PC-9 (cell line): Measurements from ENCODE around the gene TSPAN32. TPM values are rescaled to one million over a fixed set of nuclear protein-coding genes. Genes with fewer than 3 reads are reported as not detected.

Experiments
- BruUV-seq: library from RNA; stranded (reverse); fragments of 400-500 nt; replicated peaks from 2 replicates; lab custom pipeline; 2021; lab: Mats Ljungman, UMichigan
- CTCF ChIA-PET: fragments of 300-600 bp; sonication (Branson Sonifier 250); formaldehyde crosslinking; loops from one replicate; lab custom pipeline; 2022; ENCODE audit warnings: antibody characterized with exemption; lab: Charles Lee
- POLR2A ChIA-PET: fragments of 300-600 bp; sonication (Branson Sonifier 250); formaldehyde crosslinking; loops from one replicate; lab custom pipeline; 2022; ENCODE audit warnings: antibody characterized with exemption; ENCODE audit not compliant: unreplicated experiment; lab: Charles Lee
- DNase-seq, 2 experiments: peaks; one replicate each; pipeline versions ENCODE4 v3.0.0 to v3.0.0-alpha.2; 2015 to 2022; ENCODE audit warnings: mixed read lengths in 1 of 2
- H2AFZ ChIP-seq: fragments of 200-600 bp; sonication (generic); 2 replicates; pipeline ENCODE4 v1.8.1; 2017; ENCODE audit warnings: antibody characterized with exemption
- H3F3A ChIP-seq: fragments of 200-600 bp; sonication (generic); 2 replicates; pipeline ENCODE4 v1.8.1; 2017; ENCODE audit warnings: antibody characterized with exemption, mild to moderate bottlenecking, low read depth; ENCODE audit not compliant: insufficient read depth
- H3K27ac ChIP-seq: fragments of 200-600 bp; sonication (generic); 2 replicates; pipeline ENCODE4 v1.6.1; 2016; ENCODE audit warnings: mixed run types
- H3K27me3 ChIP-seq: fragments of 200-600 bp; sonication (generic); 2 replicates; pipeline ENCODE4 v1.6.1; 2016; ENCODE audit warnings: low read depth, mixed run types; ENCODE audit not compliant: insufficient read depth
- H3K36me3 ChIP-seq: fragments of 200-600 bp; sonication (generic); 2 replicates; pipeline ENCODE4 v1.6.1; 2016; ENCODE audit warnings: low read depth, mixed run types
- H3K4me1 ChIP-seq: fragments of 200-600 bp; sonication (generic); replicated peaks from 2 replicates; pipeline ENCODE4 v1.6.1; 2016; ENCODE audit warnings: mixed run types; ENCODE audit not compliant: insufficient read depth
- H3K4me2 ChIP-seq: fragments of 200-600 bp; sonication (generic); 2 replicates; pipeline ENCODE4 v1.6.1; 2017; ENCODE audit warnings: mixed run types
- H3K4me3 ChIP-seq: fragments of 200-600 bp; sonication (generic); 2 replicates; pipeline ENCODE4 v1.6.1; 2016; ENCODE audit warnings: mixed run types
- H3K79me2 ChIP-seq: fragments of 200-600 bp; sonication (generic); 2 replicates; pipeline ENCODE4 v1.6.1; 2017; ENCODE audit warnings: low read depth, mixed run types
- H3K9me2 ChIP-seq: fragments of 200-600 bp; sonication (generic); 2 replicates; pipeline ENCODE4 v1.8.1; 2017; ENCODE audit warnings: mild to moderate bottlenecking; ENCODE audit not compliant: insufficient read depth
- H3K9me3 ChIP-seq: fragments of 200-600 bp; sonication (generic); 2 replicates; pipeline ENCODE4 v1.8.1; 2016; ENCODE audit warnings: low read depth; ENCODE audit not compliant: insufficient read depth
- H4K20me1 ChIP-seq: fragments of 200-600 bp; sonication (generic); 2 replicates; pipeline ENCODE4 v1.8.1; 2017; ENCODE audit not compliant: insufficient read depth
- CTCF ChIP-seq: fragments of 200-600 bp; sonication (generic); conservative IDR thresholded peaks from 2 replicates; pipeline ENCODE4 v1.6.1; 2017; ENCODE audit warnings: mixed run types, antibody characterized with exemption, mild to moderate bottlenecking, moderate library complexity
- EZH2 ChIP-seq: fragments of 200-600 bp; sonication (generic); IDR thresholded peaks from 2 replicates; pipeline ENCODE4 v1.8.0; 2017; ENCODE audit warnings: antibody characterized with exemption, low read depth
- intact Hi-C: fragments of 100-400 bp; cut with micrococcal nuclease; formaldehyde crosslinking; loops from one replicate; pipeline ENCODE4 v1.10.0; 2022; ENCODE audit not compliant: unreplicated experiment
- total RNA-seq: library from RNA; stranded (reverse); gene quantifications from 2 replicates; pipeline ENCODE4 v1.2.3, GENCODE V29; 2021

TSPAN32 gene
- total RNA-seq, 1 experiment from 2014 or later: not detected

DNA sequence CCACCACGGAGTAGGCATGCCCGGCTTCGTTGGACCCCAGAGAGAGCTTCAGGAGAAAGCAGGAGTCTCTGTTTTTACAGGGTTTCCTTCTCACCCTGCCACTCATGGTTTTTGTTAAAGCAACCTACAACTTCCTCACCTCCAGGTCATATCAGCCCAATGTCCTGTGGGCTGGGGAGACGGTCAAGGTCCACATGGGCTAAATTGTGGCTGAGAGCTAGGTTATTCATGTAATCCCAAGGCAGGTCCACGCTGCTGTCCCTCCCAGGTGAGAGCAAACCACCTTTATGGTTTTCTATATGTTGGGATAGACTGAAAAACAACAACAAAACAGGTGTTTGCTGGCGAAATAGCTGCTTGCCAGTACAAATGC, 19.5 kb downstream of the TSPAN32 start:
- BruUV-seq: no TSS peak
- no peaks in the 10 kb centered on the region for H3K4me1 ChIP-seq
- no peak overlapping the region for H3K4me2 ChIP-seq
- ChIA-PET POLR2A (no interaction called here), CTCF (no interaction called here)
- peaks cover 4% of the 10 kb centered on the region; the same call in 1 of the 2 replicates for H3F3A ChIP-seq
- no peaks in the 10 kb centered on the region for H3K9me2 ChIP-seq
- H3K4me3 ChIP-seq: no peak overlapping the region
- H3K36me3 ChIP-seq: no peaks in the 10 kb centered on the region
- no peaks in the 10 kb centered on the region for H3K79me2 ChIP-seq
- no peak for DNase-seq
- no peak overlapping the region for H3K27ac ChIP-seq
- H4K20me1 ChIP-seq: no peaks in the 10 kb centered on the region
- TF ChIP-seq CTCF (no peak), EZH2 (no peak)
- 0 out of 2 replicates have a peak, but pooled peaks cover 5% of the 10 kb centered on the region for H3K27me3 ChIP-seq
- no peaks in the 10 kb centered on the region for H3K9me3 ChIP-seq
- H2AFZ ChIP-seq: no peak overlapping the region
- intact Hi-C loops: no loop called here

GRCh38 chr11:2325123-2325522, 23.3 kb downstream of the TSPAN32 start:
- intact Hi-C loops: no loop called here
- H3K27me3 ChIP-seq: no peaks in the 10 kb centered on the region
- no peak overlapping the region for H3K4me2 ChIP-seq
- POLR2A ChIA-PET: no interaction called here
- no peaks in the 10 kb centered on the region for H3K9me3 ChIP-seq
- no TSS peak for BruUV-seq
- no peaks in the 10 kb centered on the region for H3K9me2 ChIP-seq
- no peak overlapping the region for H3K27ac ChIP-seq
- TF ChIP-seq EZH2: no peak
- no peak for TF ChIP-seq CTCF
- H3F3A ChIP-seq: peaks cover 7% of the 10 kb centered on the region; the same call in 1 of the 2 replicates
- H3K79me2 ChIP-seq: no peaks in the 10 kb centered on the region
- no peak overlapping the region for H3K4me3 ChIP-seq
- H3K4me1 ChIP-seq: no peaks in the 10 kb centered on the region
- CTCF ChIA-PET: no interaction called here
- no peak overlapping the region for H2AFZ ChIP-seq
- H3K36me3 ChIP-seq: no peaks in the 10 kb centered on the region
- H4K20me1 ChIP-seq: no peaks in the 10 kb centered on the region
- DNase-seq: no peak

- Histone ChIP-seq H3K9me3 (no peaks in the 10 kb centered on the region), H3K4me1 (no peaks in the 10 kb centered on the region), H3K36me3 (no peaks in the 10 kb centered on the region), H3K4me3 (no peak overlapping the region), H3K79me2 (no peaks in the 10 kb centered on the region), H3F3A (peaks cover 7% of the 10 kb centered on the region; the same call in 1 of the 2 replicates), H3K4me2 (no peak overlapping the region), H2AFZ (no peak overlapping the region), H3K27ac (no peak overlapping the region; the same call in 1 of the 2 replicates), H4K20me1 (no peaks in the 10 kb centered on the region), H3K27me3 (no peaks in the 10 kb centered on the region), H3K9me2 (no peaks in the 10 kb centered on the region)
- intact Hi-C loops: no loop called here
- no peak for TF ChIP-seq CTCF
- no peak for TF ChIP-seq EZH2
- no TSS peak for BruUV-seq
- peak; percentile 50 to 58 for DNase-seq
- CTCF ChIA-PET: no interaction called here
- POLR2A ChIA-PET: interaction anchor here (0.9 kb wide), 1 partner anchor 52 kb away, joined by 6 read pairs; no protein-coding TSS in a partner anchor
These were observed 23.9 kb downstream of the TSPAN32 start for GRCh38 chr11:2325719-2326118.
